ENCODE measurements around the gene ACBD3.

DNA sequence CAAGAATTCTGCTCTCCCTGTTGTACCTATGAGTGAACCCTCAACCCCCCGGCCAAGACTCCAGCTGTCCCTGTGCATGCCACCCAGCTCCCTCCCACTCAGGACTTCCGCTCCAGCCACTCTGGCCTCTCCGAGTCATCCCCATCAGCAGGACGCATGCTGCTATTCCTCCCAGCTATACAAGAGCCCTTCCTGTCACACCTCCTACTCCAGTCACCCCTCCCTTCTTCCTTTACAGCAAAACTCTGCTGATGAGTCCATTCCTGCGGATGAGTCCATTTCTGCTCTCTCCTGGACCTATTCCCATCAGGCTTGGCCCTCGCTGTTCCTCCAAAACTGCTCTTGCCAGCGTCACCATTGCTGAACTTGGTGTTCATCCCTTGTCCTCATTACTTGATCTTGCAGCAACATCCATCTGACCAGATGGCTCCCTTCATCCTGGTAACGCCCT, 81.8 kb downstream of the ACBD3 start:
- TF ChIP-seq, protein P1, sequence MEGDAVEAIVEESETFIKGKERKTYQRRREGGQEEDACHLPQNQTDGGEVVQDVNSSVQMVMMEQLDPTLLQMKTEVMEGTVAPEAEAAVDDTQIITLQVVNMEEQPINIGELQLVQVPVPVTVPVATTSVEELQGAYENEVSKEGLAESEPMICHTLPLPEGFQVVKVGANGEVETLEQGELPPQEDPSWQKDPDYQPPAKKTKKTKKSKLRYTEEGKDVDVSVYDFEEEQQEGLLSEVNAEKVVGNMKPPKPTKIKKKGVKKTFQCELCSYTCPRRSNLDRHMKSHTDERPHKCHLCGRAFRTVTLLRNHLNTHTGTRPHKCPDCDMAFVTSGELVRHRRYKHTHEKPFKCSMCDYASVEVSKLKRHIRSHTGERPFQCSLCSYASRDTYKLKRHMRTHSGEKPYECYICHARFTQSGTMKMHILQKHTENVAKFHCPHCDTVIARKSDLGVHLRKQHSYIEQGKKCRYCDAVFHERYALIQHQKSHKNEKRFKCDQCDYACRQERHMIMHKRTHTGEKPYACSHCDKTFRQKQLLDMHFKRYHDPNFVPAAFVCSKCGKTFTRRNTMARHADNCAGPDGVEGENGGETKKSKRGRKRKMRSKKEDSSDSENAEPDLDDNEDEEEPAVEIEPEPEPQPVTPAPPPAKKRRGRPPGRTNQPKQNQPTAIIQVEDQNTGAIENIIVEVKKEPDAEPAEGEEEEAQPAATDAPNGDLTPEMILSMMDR (IDR thresholded peaks at IDR 0.05), result no peak
- TF ChIP-seq EZH2phosphoT487 (IDR thresholded peaks at IDR 0.05; ENCODE audit: borderline replicate concordance, low read depth) (no peak), CHD2 (IDR thresholded peaks at IDR 0.05; ENCODE audit: low read length, partially characterized antibody) (no peak)
- TF ChIP-seq, protein P2, sequence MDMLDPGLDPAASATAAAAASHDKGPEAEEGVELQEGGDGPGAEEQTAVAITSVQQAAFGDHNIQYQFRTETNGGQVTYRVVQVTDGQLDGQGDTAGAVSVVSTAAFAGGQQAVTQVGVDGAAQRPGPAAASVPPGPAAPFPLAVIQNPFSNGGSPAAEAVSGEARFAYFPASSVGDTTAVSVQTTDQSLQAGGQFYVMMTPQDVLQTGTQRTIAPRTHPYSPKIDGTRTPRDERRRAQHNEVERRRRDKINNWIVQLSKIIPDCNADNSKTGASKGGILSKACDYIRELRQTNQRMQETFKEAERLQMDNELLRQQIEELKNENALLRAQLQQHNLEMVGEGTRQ (IDR thresholded peaks at IDR 0.05; ENCODE audit: borderline replicate concordance, low read depth, low read length), result no peak
- TF ChIP-seq, protein P3, sequence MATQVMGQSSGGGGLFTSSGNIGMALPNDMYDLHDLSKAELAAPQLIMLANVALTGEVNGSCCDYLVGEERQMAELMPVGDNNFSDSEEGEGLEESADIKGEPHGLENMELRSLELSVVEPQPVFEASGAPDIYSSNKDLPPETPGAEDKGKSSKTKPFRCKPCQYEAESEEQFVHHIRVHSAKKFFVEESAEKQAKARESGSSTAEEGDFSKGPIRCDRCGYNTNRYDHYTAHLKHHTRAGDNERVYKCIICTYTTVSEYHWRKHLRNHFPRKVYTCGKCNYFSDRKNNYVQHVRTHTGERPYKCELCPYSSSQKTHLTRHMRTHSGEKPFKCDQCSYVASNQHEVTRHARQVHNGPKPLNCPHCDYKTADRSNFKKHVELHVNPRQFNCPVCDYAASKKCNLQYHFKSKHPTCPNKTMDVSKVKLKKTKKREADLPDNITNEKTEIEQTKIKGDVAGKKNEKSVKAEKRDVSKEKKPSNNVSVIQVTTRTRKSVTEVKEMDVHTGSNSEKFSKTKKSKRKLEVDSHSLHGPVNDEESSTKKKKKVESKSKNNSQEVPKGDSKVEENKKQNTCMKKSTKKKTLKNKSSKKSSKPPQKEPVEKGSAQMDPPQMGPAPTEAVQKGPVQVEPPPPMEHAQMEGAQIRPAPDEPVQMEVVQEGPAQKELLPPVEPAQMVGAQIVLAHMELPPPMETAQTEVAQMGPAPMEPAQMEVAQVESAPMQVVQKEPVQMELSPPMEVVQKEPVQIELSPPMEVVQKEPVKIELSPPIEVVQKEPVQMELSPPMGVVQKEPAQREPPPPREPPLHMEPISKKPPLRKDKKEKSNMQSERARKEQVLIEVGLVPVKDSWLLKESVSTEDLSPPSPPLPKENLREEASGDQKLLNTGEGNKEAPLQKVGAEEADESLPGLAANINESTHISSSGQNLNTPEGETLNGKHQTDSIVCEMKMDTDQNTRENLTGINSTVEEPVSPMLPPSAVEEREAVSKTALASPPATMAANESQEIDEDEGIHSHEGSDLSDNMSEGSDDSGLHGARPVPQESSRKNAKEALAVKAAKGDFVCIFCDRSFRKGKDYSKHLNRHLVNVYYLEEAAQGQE (IDR thresholded peaks at IDR 0.05; ENCODE audit: low read depth, low read length), result no peak
